ENCODE measurements around the gene WDR5B. TPM values are rescaled to one million over a fixed set of nuclear protein-coding genes. Genes with fewer than 3 reads are reported as not detected.

Gene WDR5B
- total RNA-seq, 1 experiment from 2014 or later, result 4.4 TPM

- no peak overlapping the region for H3K4me3 ChIP-seq (ENCODE audit: low read depth, low read length)
- ChIA-PET CTCF (no interaction called here), POLR2A (no interaction called here)
- Mint-ChIP-seq H3K36me3 (ENCODE audit: insufficient read depth, unreplicated experiment) (no peaks in the 10 kb centered on the region), H3K27ac (ENCODE audit: unreplicated experiment) (no peak overlapping the region), H3K4me1 (ENCODE audit: low read depth, unreplicated experiment) (no peaks in the 10 kb centered on the region), H3K27me3 (ENCODE audit: insufficient read depth, unreplicated experiment) (no peaks in the 10 kb centered on the region), H3K4me3 (ENCODE audit: unreplicated experiment) (no peak overlapping the region), H3K9me3 (ENCODE audit: unreplicated experiment) (no peaks in the 10 kb centered on the region)
- no peaks in the 10 kb centered on the region for H3K36me3 ChIP-seq (ENCODE audit: control insufficient read depth, insufficient read depth, low read length)
- intact Hi-C loops (cut with micrococcal nuclease; ENCODE audit: unreplicated experiment), result loop anchor here (5.0 kb wide), 1 partner anchor 166 kb away; the partner anchor contains the start of genes DTX3L and PARP9
- H3K4me1 ChIP-seq, result 0 out of 2 replicates have a peak, but pooled peaks cover 4% of the 10 kb centered on the region
- BruUV-seq (replicated peaks), result no TSS peak
- TF ChIP-seq CTCF (IDR thresholded peaks at IDR 0.05; ENCODE audit: insufficient read depth in 1 of 2, low read depth in 1 of 2, low read length in 1 of 2, severe bottlenecking in 1 of 2, unreplicated experiment in 1 of 2), result no peak
- DNase-seq, result no peak
- H3K27me3 ChIP-seq (replicated peaks; ENCODE audit: control insufficient read depth, insufficient read depth, low read length), result no peaks in the 10 kb centered on the region
- no peaks in the 10 kb centered on the region for H3K9me3 ChIP-seq
These were observed 19.4 kb downstream of the WDR5B start for GRCh38 chr3:122396511-122396910.

- no peak for DNase-seq
- H3K4me3 Mint-ChIP-seq (ENCODE audit: unreplicated experiment), result no peak overlapping the region
- no peak overlapping the region for H3K4me3 ChIP-seq (ENCODE audit: low read depth, low read length)
- intact Hi-C loops (cut with micrococcal nuclease; ENCODE audit: unreplicated experiment), result loop anchor here (5.0 kb wide), 1 partner anchor 167 kb away; the partner anchor contains the start of genes DTX3L and PARP9
- CTCF ChIA-PET, result no interaction called here
- H3K9me3 ChIP-seq, result no peaks in the 10 kb centered on the region
- TF ChIP-seq CTCF (IDR thresholded peaks at IDR 0.05; ENCODE audit: insufficient read depth in 1 of 2, low read depth in 1 of 2, low read length in 1 of 2, severe bottlenecking in 1 of 2, unreplicated experiment in 1 of 2), result no peak
- no peaks in the 10 kb centered on the region for H3K9me3 Mint-ChIP-seq (ENCODE audit: unreplicated experiment)
- H3K4me1 ChIP-seq, result 0 out of 2 replicates have a peak, but pooled peaks cover 4% of the 10 kb centered on the region
- H3K36me3 Mint-ChIP-seq (ENCODE audit: insufficient read depth, unreplicated experiment), result no peaks in the 10 kb centered on the region
- POLR2A ChIA-PET, result no interaction called here
- H3K4me1 Mint-ChIP-seq (ENCODE audit: low read depth, unreplicated experiment), result no peaks in the 10 kb centered on the region
- BruUV-seq (replicated peaks), result no TSS peak
- no peaks in the 10 kb centered on the region for H3K27me3 Mint-ChIP-seq (ENCODE audit: insufficient read depth, unreplicated experiment)
- no peaks in the 10 kb centered on the region for H3K27me3 ChIP-seq (replicated peaks; ENCODE audit: control insufficient read depth, insufficient read depth, low read length)
- H3K27ac Mint-ChIP-seq (ENCODE audit: unreplicated experiment), result no peak overlapping the region
- no peaks in the 10 kb centered on the region for H3K36me3 ChIP-seq (ENCODE audit: control insufficient read depth, insufficient read depth, low read length)
These were observed 20.3 kb downstream of the WDR5B start for GRCh38 chr3:122395582-122395981.

- no peaks in the 10 kb centered on the region for H3K36me3 Mint-ChIP-seq (ENCODE audit: insufficient read depth, unreplicated experiment)
- no peaks in the 10 kb centered on the region for H3K9me3 ChIP-seq
- H3K4me1 ChIP-seq, result 0 out of 2 replicates have a peak, but pooled peaks cover 4% of the 10 kb centered on the region
- H3K4me3 ChIP-seq (ENCODE audit: low read depth, low read length), result no peak overlapping the region
- CTCF ChIA-PET, result interaction anchor here (1.1 to 1.8 kb wide), 2 partner anchors 10 to 21 kb away, joined by 3 to 40 read pairs; partner anchors contain the start of genes FAM162A and WDR5B
- H3K4me3 Mint-ChIP-seq (ENCODE audit: unreplicated experiment), result no peak overlapping the region
- intact Hi-C loops (cut with micrococcal nuclease; ENCODE audit: unreplicated experiment), result no loop called here
- H3K4me1 Mint-ChIP-seq (ENCODE audit: low read depth, unreplicated experiment), result no peaks in the 10 kb centered on the region
- no peaks in the 10 kb centered on the region for H3K36me3 ChIP-seq (ENCODE audit: control insufficient read depth, insufficient read depth, low read length)
- POLR2A ChIA-PET, result no interaction called here
- no peak overlapping the region for H3K27ac Mint-ChIP-seq (ENCODE audit: unreplicated experiment)
- BruUV-seq (replicated peaks), result no TSS peak
- TF ChIP-seq CTCF (IDR thresholded peaks at IDR 0.05; ENCODE audit: insufficient read depth in 1 of 2, low read depth in 1 of 2, low read length in 1 of 2, severe bottlenecking in 1 of 2, unreplicated experiment in 1 of 2), result no peak
- no peaks in the 10 kb centered on the region for H3K9me3 Mint-ChIP-seq (ENCODE audit: unreplicated experiment)
- H3K27me3 Mint-ChIP-seq (ENCODE audit: insufficient read depth, unreplicated experiment), result no peaks in the 10 kb centered on the region
- no peaks in the 10 kb centered on the region for H3K27me3 ChIP-seq (replicated peaks; ENCODE audit: control insufficient read depth, insufficient read depth, low read length)
- DNase-seq, result peak; percentile 11 to 32
These were observed 21.7 kb downstream of the WDR5B start for GRCh38 chr3:122394173-122394572.
